Kidney epithelial cell (primary cell): Measurements from ENCODE around the gene VSTM2A. TPM values are rescaled to one million over a fixed set of nuclear protein-coding genes. Genes with fewer than 3 reads are reported as not detected.
A peak's percentile ranks its signal among the peaks of the same experiment; 100 is the strongest.

Source experiments
- DNase-seq: peaks from one replicate; pipeline ENCODE4 v3.0.0-alpha.2; 2010; ENCODE audit warnings: low read depth
- H3K27me3 ChIP-seq: 2 replicates; pipeline ENCODE4 v1.6.0; 2011; ENCODE audit warnings: low read length; ENCODE audit not compliant: control insufficient read depth, insufficient read depth
- H3K36me3 ChIP-seq: 2 replicates; pipeline ENCODE4 v1.5.1; 2011; ENCODE audit warnings: low read length; ENCODE audit not compliant: control insufficient read depth, insufficient read depth
- H3K4me3 ChIP-seq: 2 replicates; pipeline ENCODE4 v1.5.1; 2011; ENCODE audit warnings: low read depth, mild to moderate bottlenecking, control low read depth, low read length
- total RNA-seq: library from RNA; depleted of rRNA; stranded (reverse); fragments of >200 nt; gene quantifications from 2 replicates; pipeline ENCODE4 v1.2.3, GENCODE V29; 2015
- TF ChIP-seq, protein P1 (sequence below): IDR thresholded peaks from 2 replicates; pipeline ENCODE4 v1.5.1; 2011; ENCODE audit warnings: mild to moderate bottlenecking, moderate library complexity, low read length, control low read depth, inconsistent platforms; ENCODE audit not compliant: insufficient read depth, poor library complexity, severe bottlenecking

VSTM2A gene
- total RNA-seq, 1 donor from 2014 or later: not detected

DNA sequence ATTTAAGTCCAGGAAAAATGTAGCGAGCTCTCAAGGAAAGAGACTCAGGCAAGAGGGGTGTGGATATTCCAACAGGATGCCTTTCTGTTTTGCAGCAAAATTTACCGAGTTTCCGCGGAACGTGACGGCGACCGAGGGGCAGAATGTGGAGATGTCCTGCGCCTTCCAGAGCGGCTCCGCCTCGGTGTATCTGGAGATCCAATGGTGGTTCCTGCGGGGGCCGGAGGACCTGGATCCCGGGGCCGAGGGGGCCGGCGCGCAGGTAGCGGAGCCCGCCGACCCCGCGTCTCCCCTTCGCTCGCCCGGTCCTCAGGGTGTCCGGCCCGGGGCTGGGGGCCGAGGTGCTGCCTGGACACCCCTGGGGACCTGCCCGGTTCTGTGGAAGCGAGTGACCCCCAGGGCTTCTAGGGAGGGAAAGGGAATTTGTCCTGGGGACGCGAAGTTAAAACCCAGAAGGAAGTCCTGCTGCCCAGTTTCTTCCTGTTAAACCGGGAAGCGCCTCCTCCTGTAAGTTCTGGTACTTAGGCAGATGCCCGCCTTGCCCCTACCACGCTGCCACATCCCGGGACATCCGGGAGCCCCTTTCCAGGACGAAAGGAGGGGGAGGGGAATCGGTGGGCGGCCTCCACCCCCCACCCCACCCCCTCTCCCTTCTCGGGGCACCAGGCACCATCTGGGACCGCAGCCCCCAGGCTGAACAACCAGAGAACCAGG is 2.5 kb downstream of the VSTM2A start:
- Histone ChIP-seq H3K4me3 (no peak overlapping the region), H3K36me3 (no peaks in the 10 kb centered on the region), H3K27me3 (peaks cover 49% of the 10 kb centered on the region)
- DNase-seq: no peak
- TF ChIP-seq, protein P1, sequence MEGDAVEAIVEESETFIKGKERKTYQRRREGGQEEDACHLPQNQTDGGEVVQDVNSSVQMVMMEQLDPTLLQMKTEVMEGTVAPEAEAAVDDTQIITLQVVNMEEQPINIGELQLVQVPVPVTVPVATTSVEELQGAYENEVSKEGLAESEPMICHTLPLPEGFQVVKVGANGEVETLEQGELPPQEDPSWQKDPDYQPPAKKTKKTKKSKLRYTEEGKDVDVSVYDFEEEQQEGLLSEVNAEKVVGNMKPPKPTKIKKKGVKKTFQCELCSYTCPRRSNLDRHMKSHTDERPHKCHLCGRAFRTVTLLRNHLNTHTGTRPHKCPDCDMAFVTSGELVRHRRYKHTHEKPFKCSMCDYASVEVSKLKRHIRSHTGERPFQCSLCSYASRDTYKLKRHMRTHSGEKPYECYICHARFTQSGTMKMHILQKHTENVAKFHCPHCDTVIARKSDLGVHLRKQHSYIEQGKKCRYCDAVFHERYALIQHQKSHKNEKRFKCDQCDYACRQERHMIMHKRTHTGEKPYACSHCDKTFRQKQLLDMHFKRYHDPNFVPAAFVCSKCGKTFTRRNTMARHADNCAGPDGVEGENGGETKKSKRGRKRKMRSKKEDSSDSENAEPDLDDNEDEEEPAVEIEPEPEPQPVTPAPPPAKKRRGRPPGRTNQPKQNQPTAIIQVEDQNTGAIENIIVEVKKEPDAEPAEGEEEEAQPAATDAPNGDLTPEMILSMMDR: no peak

DNA sequence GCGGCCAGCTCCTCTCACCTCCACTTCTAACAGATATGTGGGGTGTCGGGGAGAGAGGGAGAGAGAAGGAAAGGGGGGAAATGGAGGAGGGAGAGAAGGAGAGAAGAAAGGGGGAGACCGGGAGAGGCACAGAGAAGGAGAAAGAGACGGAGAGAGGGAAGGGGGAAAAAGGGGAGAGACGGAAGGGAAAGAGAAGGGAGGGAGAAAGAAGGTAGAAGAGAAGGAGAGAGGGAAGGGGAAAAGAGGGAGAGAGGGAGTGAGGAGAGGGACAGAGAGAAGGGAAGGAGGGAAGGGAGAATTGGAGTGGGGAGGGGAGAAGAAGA is 3.0 kb downstream of the VSTM2A start:
- DNase-seq: no peak
- H3K27me3 ChIP-seq: peaks cover 49% of the 10 kb centered on the region
- TF ChIP-seq, protein P1: no peak
- H3K4me3 ChIP-seq: no peak overlapping the region
- H3K36me3 ChIP-seq: no peaks in the 10 kb centered on the region

DNA sequence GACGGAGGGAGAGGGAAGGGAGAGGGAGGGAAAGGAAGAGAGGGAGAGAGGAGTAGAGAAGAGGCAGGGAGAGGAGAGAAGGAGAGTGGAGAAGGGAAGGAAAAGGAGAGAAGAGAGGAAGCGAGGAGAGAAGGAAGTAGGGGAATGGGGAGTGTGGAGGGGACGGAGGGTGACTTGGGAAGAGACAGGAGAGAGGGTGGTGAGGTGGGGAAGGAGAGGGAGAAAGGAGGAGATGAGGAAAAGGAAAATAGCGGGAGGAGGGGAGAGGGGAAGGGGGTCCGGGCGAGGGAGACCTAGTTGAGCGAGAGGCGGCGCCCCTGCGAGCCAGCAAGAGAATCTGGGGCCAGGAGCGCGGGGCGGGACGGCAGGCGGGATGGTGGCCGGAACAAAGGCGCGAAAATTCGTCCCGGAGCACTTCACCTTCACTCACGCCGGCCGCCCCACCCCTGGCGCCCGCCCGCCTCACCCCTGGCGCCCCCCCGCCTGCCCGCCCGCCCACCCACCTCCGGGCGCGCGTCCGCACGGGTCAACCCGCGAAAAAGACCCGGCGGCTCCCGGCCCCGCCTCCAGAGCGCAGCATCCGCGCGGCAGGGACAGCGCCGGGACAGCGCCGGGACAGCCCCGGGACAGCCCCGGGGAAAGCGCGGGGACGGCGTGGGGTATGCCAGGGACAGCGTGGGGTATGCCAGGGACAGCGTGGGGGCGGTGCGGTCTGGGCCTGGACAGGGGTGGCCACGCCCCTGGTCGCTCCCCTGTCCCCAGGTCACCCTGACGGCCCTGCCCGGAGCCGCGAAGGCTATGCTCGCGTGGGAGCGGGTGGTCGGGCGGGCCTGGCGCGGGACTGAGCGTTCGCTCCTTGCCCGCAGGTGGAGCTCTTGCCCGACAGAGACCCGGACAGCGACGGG is 4.2 kb downstream of the VSTM2A start:
- DNase-seq: no peak
- TF ChIP-seq, protein P1: peak; percentile 29
- peak overlapping the region; percentile 30 for H3K4me3 ChIP-seq
- H3K27me3 ChIP-seq: peaks cover 49% of the 10 kb centered on the region
- no peaks in the 10 kb centered on the region for H3K36me3 ChIP-seq

DNA sequence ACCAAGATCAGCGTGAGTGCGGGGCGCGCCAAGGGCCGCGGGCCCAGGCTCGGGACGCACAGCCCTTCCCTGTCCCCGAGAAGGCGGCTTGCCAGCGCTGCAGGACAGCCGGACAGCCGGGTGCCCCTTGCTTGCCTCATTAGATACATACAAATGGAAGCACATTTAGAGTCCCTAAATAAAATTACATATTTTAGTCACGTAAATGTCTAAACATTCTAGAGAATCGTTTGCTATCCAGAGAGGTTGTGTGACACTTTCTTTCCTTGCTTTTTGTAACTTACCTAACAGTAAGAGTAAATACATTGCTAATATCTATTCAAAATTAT is 4.8 kb downstream of the VSTM2A start:
- H3K36me3 ChIP-seq: no peaks in the 10 kb centered on the region
- TF ChIP-seq, protein P1: no peak
- peaks cover 45% of the 10 kb centered on the region for H3K27me3 ChIP-seq
- no peak for DNase-seq
- H3K4me3 ChIP-seq: no peak overlapping the region

DNA sequence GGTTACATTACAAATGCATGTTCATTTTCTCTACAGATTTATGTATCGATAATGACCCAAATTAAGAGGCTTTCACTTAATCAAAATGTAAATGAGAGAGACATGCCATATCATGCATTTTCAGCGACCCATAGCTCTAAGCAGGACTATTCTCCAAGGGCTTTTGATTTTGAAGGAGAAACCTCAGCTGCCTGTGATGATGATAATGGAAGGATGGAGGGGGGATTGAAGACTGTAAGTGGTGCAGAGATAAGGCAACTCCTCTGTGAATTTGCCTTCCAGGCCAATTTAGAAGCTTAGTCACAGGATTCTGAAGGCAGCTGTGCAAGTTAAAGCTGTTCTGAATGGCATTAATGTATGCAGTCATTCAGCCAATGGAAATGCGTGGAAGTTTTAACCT is 8.3 kb downstream of the VSTM2A start:
- H3K27me3 ChIP-seq: peaks cover 11% of the 10 kb centered on the region
- H3K4me3 ChIP-seq: no peak overlapping the region

More for the DNA sequence above, 8.3 kb downstream of the VSTM2A start:
- TF ChIP-seq, protein P1: no peak
- DNase-seq: no peak
- H3K36me3 ChIP-seq: no peaks in the 10 kb centered on the region
